Heart right ventricle (tissue), 16 donors: ENCODE measurements around the gene MICAL2. TPM values are rescaled to one million over a fixed set of nuclear protein-coding genes. Genes with fewer than 3 reads are reported as not detected.

Experiments used
- ATAC-seq, 8 donors: fragments of 200-7000 bp; cut with Tn5 transposase; one replicate each; pipeline ENCODE4 v1.9.1; 2020; ENCODE audit warnings: mild to moderate bottlenecking in 8 of 8, moderate library complexity in 8 of 8, moderate number of reproducible peaks in 1 of 8
- DNase-seq, 2 donors: peaks; one replicate each; pipeline ENCODE4 v3.0.0-alpha.2; 2020
- H3K27ac ChIP-seq, 10 donors: fragments of 200-600 bp; sonication (generic) in 2 of 10; one replicate each; pipeline versions ENCODE4 v1.5.0 to v1.8.0; 2020 to 2022; ENCODE audit warnings: mild to moderate bottlenecking in 3 of 10
- H3K27me3 ChIP-seq, 7 donors: fragments of 200-600 bp; one replicate each; pipeline ENCODE4 v1.8.0; 2021 to 2022; ENCODE audit warnings: mild to moderate bottlenecking in 2 of 7
- H3K36me3 ChIP-seq, 9 donors: fragments of 200-600 bp; sonication (generic) in 1 of 9; one replicate each; pipeline versions ENCODE4 v1.5.0 to v1.8.0; 2020 to 2022; ENCODE audit warnings: mild to moderate bottlenecking in 2 of 9
- H3K4me1 ChIP-seq, 9 donors: fragments of 200-600 bp; sonication (generic) in 1 of 9; one replicate each; pipeline versions ENCODE4 v1.5.0 to v1.8.0; 2020 to 2022; ENCODE audit warnings: mild to moderate bottlenecking in 4 of 9
- H3K4me3 ChIP-seq, 10 donors: fragments of 200-600 bp; sonication (generic) in 2 of 10; one replicate each; pipeline versions ENCODE4 v1.5.0 to v1.8.0; 2020 to 2022; ENCODE audit warnings: mild to moderate bottlenecking in 7 of 10, moderate library complexity in 2 of 10
- H3K9me3 ChIP-seq, 11 donors: fragments of 200-600 bp in 10 of 11; sonication (generic) in 2 of 11; one replicate each; pipeline versions ENCODE4 v1.5.0 to v1.8.0; 2013 to 2022; ENCODE audit warnings: mild to moderate bottlenecking in 2 of 11, control low read depth in 1 of 11, moderate library complexity in 1 of 11
- WGBS, 2 donors: extraction: QIAGEN DNeasy Blood & Tissue Kit; methylation state at CpG; one replicate each; pipeline ENCODE4 v1.1.7; 2013; ENCODE audit warnings: inconsistent platforms in 1 of 2; 5-methylcytosine and 5-hydroxymethylcytosine counted together
- intact Hi-C, 10 donors: fragments of 100-400 bp; cut with DNase I; formaldehyde crosslinking; loops; one replicate each; pipeline versions ENCODE4 v1.11.1 to v1.14.2; 2022
- polyA plus RNA-seq, 2 donors: library from polyadenylated mRNA; stranded (reverse); fragments of 200-250 nt; gene quantifications; one replicate each; pipeline ENCODE4 v1.2.3, GENCODE V29; 2013
- total RNA-seq, 10 donors: library from RNA; stranded (reverse); fragmentation: NEBNext Ultra II Directional in 3 of 10; extraction: Animal tissue kit (Norgen Biotek cat#: 25700) in 3 of 10; gene quantifications; one replicate each; pipeline versions ENCODE4 v1.2.1 to v1.2.4, GENCODE V29; 2021 to 2023
- TF ChIP-seq, protein P1 (sequence below), 9 donors: fragments of 200-600 bp; sonication (generic) in 2 of 9; IDR thresholded peaks; one replicate each; pipeline versions ENCODE4 v1.5.0 to v1.8.0; 2021 to 2022; ENCODE audit warnings: antibody characterized with exemption in 9 of 9, mild to moderate bottlenecking in 5 of 9, moderate library complexity in 1 of 9
- donor health status: Arrhythmogenic right ventricular cardiomyopathy.
- donor health status: ischemic (EF 13 %, LVEDD 7.1; RV severe dilation, severe dysfunction).
- donor health status: healthy with polysubstance abuse.
- donor health status: DM: no; HTN: yes; CAD: no.
- donor health status: DM: no; HTN: no; CAD: no.
- donor health status: ischemic (EF 25% LVEDD 6.9; RV normal size, moderate dysfunction).
- donor health status: ischemic (EF 25% LVEDD 5.7; RV mildly dilated, moderate dysfunction).
- donor health status: healthy.
- donor health status: DM: yes; HTN: yes; CAD: no.
- donor health status: Ischemic cardiomyopathy.
- donor health status: ischemic (EF 35%, LVEDD 5.7; RV mildly dilated, moderate dysfunction).
- donor health status: nonischemic (EF 11% LVEDD 7.7; RV severe dilation, severe dysfunction).
- donor health status: DM: yes; HTN: yes; CAD: no.
- donor health status: PGD.
- donor health status: ischemic (EF 29% LVEDD 5.4; RV normal size, mild dysfunction).
- donor health status: nonischemic (EF 23%, LVEDD 6.1; RV moderate dilation, normal function).

Gene MICAL2
- total and polyA plus RNA-seq, 12 donors: 32.5 to 95.7 (median 70.5) TPM

- Histone ChIP-seq H3K36me3 (peaks cover 0 to 6% (median 0%) of the 10 kb centered on the region in 9 donors), H3K9me3 (no peaks in the 10 kb centered on the region), H3K27me3 (no peaks in the 10 kb centered on the region), H3K4me3 (peak overlapping the region in 5 of 10 donors; percentile 27 to 97 (median 91)), H3K27ac (peak overlapping the region in 3 of 10 donors; percentile 11 to 89 (median 88)), H3K4me1 (peaks cover 18 to 71% (median 51%) of the 10 kb centered on the region in 9 donors)
- WGBS, 2 donors: 79 to 88% methylated on average over 2 of the region's 2 CpGs
- TF ChIP-seq, protein P1, sequence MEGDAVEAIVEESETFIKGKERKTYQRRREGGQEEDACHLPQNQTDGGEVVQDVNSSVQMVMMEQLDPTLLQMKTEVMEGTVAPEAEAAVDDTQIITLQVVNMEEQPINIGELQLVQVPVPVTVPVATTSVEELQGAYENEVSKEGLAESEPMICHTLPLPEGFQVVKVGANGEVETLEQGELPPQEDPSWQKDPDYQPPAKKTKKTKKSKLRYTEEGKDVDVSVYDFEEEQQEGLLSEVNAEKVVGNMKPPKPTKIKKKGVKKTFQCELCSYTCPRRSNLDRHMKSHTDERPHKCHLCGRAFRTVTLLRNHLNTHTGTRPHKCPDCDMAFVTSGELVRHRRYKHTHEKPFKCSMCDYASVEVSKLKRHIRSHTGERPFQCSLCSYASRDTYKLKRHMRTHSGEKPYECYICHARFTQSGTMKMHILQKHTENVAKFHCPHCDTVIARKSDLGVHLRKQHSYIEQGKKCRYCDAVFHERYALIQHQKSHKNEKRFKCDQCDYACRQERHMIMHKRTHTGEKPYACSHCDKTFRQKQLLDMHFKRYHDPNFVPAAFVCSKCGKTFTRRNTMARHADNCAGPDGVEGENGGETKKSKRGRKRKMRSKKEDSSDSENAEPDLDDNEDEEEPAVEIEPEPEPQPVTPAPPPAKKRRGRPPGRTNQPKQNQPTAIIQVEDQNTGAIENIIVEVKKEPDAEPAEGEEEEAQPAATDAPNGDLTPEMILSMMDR (IDR thresholded peaks at IDR 0.05): no peak
- intact Hi-C loops: loop anchor here in 5 of 10 donors (5.0 to 10.0 kb wide), 4 partner anchors 50 to 125 kb away; no protein-coding TSS in a partner anchor
- ATAC-seq: no peak
- DNase-seq: no peak
These were observed 2.4 kb downstream of the MICAL2 start for GRCh38 chr11:12112750-12113149.

GRCh38 chr11:12113294-12113693 is 2.9 kb downstream of the MICAL2 start:
- Histone ChIP-seq H3K4me3 (peak overlapping the region in 4 of 10 donors; percentile 4 to 97 (median 59)), H3K4me1 (peaks cover 19 to 77% (median 57%) of the 10 kb centered on the region in 9 donors), H3K27ac (peak overlapping the region in 1 of 10 donors; percentile 32), H3K36me3 (peaks cover 0 to 6% (median 0%) of the 10 kb centered on the region in 9 donors), H3K9me3 (no peaks in the 10 kb centered on the region), H3K27me3 (no peaks in the 10 kb centered on the region)
- ATAC-seq (no peak), DNase-seq (no peak)
- intact Hi-C loops: loop anchor here in 5 of 10 donors (5.0 to 10.0 kb wide), 4 partner anchors 49 to 124 kb away; no protein-coding TSS in a partner anchor
- 66 to 69% methylated on average over 8 of the region's 8 CpGs for WGBS, 2 donors
- TF ChIP-seq, protein P1 (IDR thresholded peaks at IDR 0.05): no peak

DNA sequence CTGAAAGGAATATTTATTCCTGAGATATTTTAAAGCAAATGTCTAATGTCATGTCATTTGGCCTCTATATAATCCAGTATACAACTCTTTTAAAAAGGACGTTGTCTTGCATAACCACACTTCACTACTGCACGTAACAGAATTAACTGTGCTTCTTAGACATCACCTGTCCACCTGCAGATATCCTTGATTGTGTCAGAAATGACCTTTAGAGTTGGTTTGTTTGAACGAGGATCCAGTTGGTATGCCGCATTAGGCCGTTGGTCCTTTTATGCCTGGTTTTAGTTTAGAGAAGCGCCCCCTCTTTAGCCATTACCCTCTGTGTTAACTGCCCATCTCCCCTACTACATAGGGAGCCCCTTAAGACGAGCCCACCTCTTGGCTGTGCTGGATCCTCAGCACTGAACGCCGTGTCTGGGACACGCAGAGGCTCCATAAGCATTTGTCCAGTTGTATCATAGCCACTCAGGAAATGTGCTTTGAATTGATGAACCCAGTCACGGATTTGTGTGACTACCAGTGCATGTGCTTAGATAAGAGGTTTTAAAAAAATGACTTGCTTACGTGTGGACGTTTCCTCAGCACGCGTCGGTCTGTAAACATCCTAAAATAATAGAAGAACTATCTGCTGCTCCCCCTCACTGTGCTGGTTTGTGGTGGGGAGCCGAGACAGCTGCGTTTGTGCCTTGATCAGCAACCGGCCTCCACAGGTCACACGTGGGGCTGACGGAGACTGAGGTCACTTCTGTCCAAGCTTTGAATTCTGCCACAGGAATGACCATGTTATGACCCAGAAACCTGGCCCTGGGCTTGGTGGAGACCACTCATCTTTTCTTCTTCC is 4.0 kb downstream of the MICAL2 start:
- ATAC-seq (peak in 3 of 8 donors; percentile 2 to 35 (median 18)), DNase-seq (peak in 1 of 2 donors; percentile 52)
- 44 to 46% methylated on average over 21 of the region's 21 CpGs for WGBS, 2 donors
- H3K4me1 ChIP-seq: peaks cover 20 to 87% (median 67%) of the 10 kb centered on the region in 9 donors
- no peaks in the 10 kb centered on the region for H3K9me3 ChIP-seq
- H3K36me3 ChIP-seq: peaks cover 0 to 6% (median 0%) of the 10 kb centered on the region in 9 donors
- TF ChIP-seq, protein P1 (IDR thresholded peaks at IDR 0.05): no peak
- intact Hi-C loops: loop anchor here in 5 of 10 donors (5.0 to 10.0 kb wide), 4 partner anchors 48 to 123 kb away; no protein-coding TSS in a partner anchor
- H3K27ac ChIP-seq: peak overlapping the region in 3 of 10 donors; percentile 35 to 47 (median 44)
- H3K4me3 ChIP-seq: no peak overlapping the region
- no peaks in the 10 kb centered on the region for H3K27me3 ChIP-seq

- Histone ChIP-seq H3K4me3 (no peak overlapping the region), H3K27ac (peak overlapping the region in 1 of 10 donors; percentile 62), H3K9me3 (no peaks in the 10 kb centered on the region), H3K4me1 (peaks cover 33 to 93% (median 77%) of the 10 kb centered on the region in 9 donors), H3K27me3 (no peaks in the 10 kb centered on the region), H3K36me3 (peaks cover 0 to 8% (median 0%) of the 10 kb centered on the region in 9 donors)
- intact Hi-C loops: loop anchor here in 4 of 10 donors (10.0 kb wide), 2 partner anchors 62 to 118 kb away; no protein-coding TSS in a partner anchor
- TF ChIP-seq, protein P1 (IDR thresholded peaks at IDR 0.05): no peak
- WGBS, 2 donors: 79 to 83% methylated on average over 9 of the region's 9 CpGs
- no peak for DNase-seq
- ATAC-seq: no peak
These were observed 6.1 kb downstream of the MICAL2 start for GRCh38 chr11:12116425-12117032.
